Adrenal gland (tissue), 12 donors: ENCODE data around the gene MAST2. TPM values are rescaled to one million over a fixed set of nuclear protein-coding genes. Genes with fewer than 3 reads are reported as not detected.

Source experiments
- DNase-seq, 7 donors: peaks; one replicate each; pipeline ENCODE4 v3.0.0-alpha.2; 2019 to 2020
- H3K27ac ChIP-seq, 5 donors: fragments of 200-600 bp; sonication (generic) in 4 of 5; 1 replicate in 3 of 5; 2 replicates in 2 of 5; pipeline versions ENCODE4 v1.5.1 to v1.8.0; 2016 to 2020; ENCODE audit warnings: mild to moderate bottlenecking in 1 of 5
- H3K27me3 ChIP-seq: fragments of 200-600 bp; 2 replicates; pipeline ENCODE4 v1.8.0; 2021
- H3K36me3 ChIP-seq, 2 donors: fragments of 200-600 bp; replicated peaks in 1 of 2; 1 replicate in 1 of 2; 2 replicates in 1 of 2; pipeline versions ENCODE4 v1.5.1 to v1.8.0; 2018 to 2022
- H3K4me1 ChIP-seq, 2 donors: fragments of 200-600 bp; replicated peaks in 1 of 2; 1 replicate in 1 of 2; 2 replicates in 1 of 2; pipeline versions ENCODE4 v1.5.1 to v1.8.0; 2018 to 2021
- H3K4me3 ChIP-seq, 4 donors: fragments of 200-600 bp; sonication (generic) in 3 of 4; one replicate each; pipeline ENCODE4 v1.5.1; 2016 to 2018
- H3K9me3 ChIP-seq, 3 donors: fragments of 200-600 bp; sonication (generic) in 1 of 3; replicated peaks in 1 of 3; 1 replicate in 2 of 3; 2 replicates in 1 of 3; pipeline versions ENCODE4 v1.5.1 to v1.8.0; 2016 to 2021
- CTCF ChIP-seq, 6 experiments: fragments of 450-650 bp in 4 of 6; fragments of 200-600 bp in 2 of 6; sonication (generic) in 1 of 6; IDR thresholded peaks; 1 replicate in 5 of 6; 2 replicates in 1 of 6; pipeline versions ENCODE4 v1.5.1 to v1.8.0; 2016 to 2021; ENCODE audit warnings: antibody characterized with exemption in 6 of 6, mild to moderate bottlenecking in 2 of 6, moderate library complexity in 1 of 6
- POLR2A ChIP-seq, 2 donors: fragments of 450-650 bp; IDR thresholded peaks; one replicate each; pipeline ENCODE4 v1.6.1; 2017; ENCODE audit warnings: antibody characterized with exemption in 2 of 2, mild to moderate bottlenecking in 2 of 2, moderate library complexity in 1 of 2
- WGBS, 4 donors: extraction: QIAGEN DNeasy Blood & Tissue Kit in 2 of 4; methylation state at CpG; one replicate each; pipeline versions ENCODE4 v1.1.5 to v1.1.7; 2013 to 2017; 5-methylcytosine and 5-hydroxymethylcytosine counted together
- intact Hi-C, 2 donors: fragments of 100-400 bp; cut with DNase I; formaldehyde crosslinking; loops; one replicate each; pipeline versions ENCODE4 v1.14.1 to v1.15.0; 2022 to 2023
- polyA plus RNA-seq, 3 donors: library from polyadenylated mRNA; stranded (reverse); fragments of 200-250 nt in 2 of 3; fragments of 350-450 nt in 1 of 3; fragmentation: Illumina TruSeq in 1 of 3; extraction: RNeasy Lipid Tissue Mini Kit (QIAGEN cat#74804) in 1 of 3; gene quantifications; one replicate each; pipeline ENCODE4 v1.2.3, GENCODE V29; 2013 to 2014
- total RNA-seq, 9 donors: library from RNA; depleted of rRNA in 4 of 9; stranded (reverse); fragments of >200 nt in 4 of 9; fragments of 120-200 nt in 1 of 9; fragmentation: NEBNext Ultra II Directional in 1 of 9; extraction: Animal tissue kit (Norgen Biotek cat#: 25700) in 1 of 9; gene quantifications; one replicate each; pipeline versions ENCODE4 v1.1.0 to v1.2.4, GENCODE V29; 2013 to 2023
- donor health status: healthy with polysubstance abuse.
- donor health status: Bipolar disorder and iron deficiency.
- donor health status: DM: yes; HTN: yes; CAD: no.
- donor health status: DM: no; HTN: no; CAD: no.
- donor health status: DM: no; HTN: no; CAD: no.
- donor health status: DM: yes; HTN: yes; CAD: no.

The MAST2 gene
- total and polyA plus RNA-seq, 12 donors, result 18.1 to 38.5 (median 23.5) TPM

- Histone ChIP-seq H3K27me3 (no peaks in the 10 kb centered on the region), H3K4me1 (peaks cover 0 to 6% of the 10 kb centered on the region in 2 donors), H3K27ac (no peak overlapping the region), H3K36me3 (no peaks in the 10 kb centered on the region), H3K9me3 (no peaks in the 10 kb centered on the region), H3K4me3 (no peak overlapping the region)
- DNase-seq, result no peak
- intact Hi-C loops, result no loop called here
- TF ChIP-seq CTCF (IDR thresholded peaks at IDR 0.05), result no peak
- TF ChIP-seq POLR2A (IDR thresholded peaks at IDR 0.05), result no peak
- WGBS, 4 donors, result 50 to 75% (median 69%) methylated on average over 1 of the region's 1 CpG
These were observed 278.2 kb downstream of the MAST2 start for GRCh38 chr1:46081619-46082018.

- Histone ChIP-seq H3K36me3 (no peaks in the 10 kb centered on the region), H3K4me1 (peaks cover 4 to 9% of the 10 kb centered on the region in 2 donors), H3K4me3 (no peak overlapping the region), H3K27me3 (no peaks in the 10 kb centered on the region), H3K9me3 (no peaks in the 10 kb centered on the region), H3K27ac (no peak overlapping the region)
- no peak for DNase-seq
- intact Hi-C loops, result no loop called here
- no peak for TF ChIP-seq CTCF (IDR thresholded peaks at IDR 0.05)
- TF ChIP-seq POLR2A (IDR thresholded peaks at IDR 0.05), result no peak
These were observed 280.2 kb downstream of the MAST2 start for GRCh38 chr1:46083579-46083978.

- Histone ChIP-seq H3K27ac (no peak overlapping the region), H3K4me1 (peaks cover 5 to 9% of the 10 kb centered on the region in 2 donors), H3K36me3 (no peaks in the 10 kb centered on the region), H3K4me3 (no peak overlapping the region), H3K27me3 (no peaks in the 10 kb centered on the region), H3K9me3 (no peaks in the 10 kb centered on the region)
- DNase-seq, result no peak
- TF ChIP-seq POLR2A (IDR thresholded peaks at IDR 0.05) (no peak), CTCF (IDR thresholded peaks at IDR 0.05) (no peak)
- intact Hi-C loops, result no loop called here
- WGBS, 4 donors, result 70 to 82% (median 79%) methylated on average over 1 of the region's 1 CpG
These were observed 281.4 kb downstream of the MAST2 start for GRCh38 chr1:46084553-46085451.

Other genes with a start within 250 kb of the MAST2 start
- gene NASP, start 219.6 kb upstream of the MAST2 start, total RNA-seq, result 10 to 100 TPM; 32.3 to 88.3 (median 48.7) TPM
- gene NASP, start 219.6 kb upstream of the MAST2 start, polyA plus RNA-seq, result 100 to 1,000 TPM in 2 of 3 donors, 10 to 100 TPM in 1; 59.8 to 181 (median 136) TPM
- gene CCDC17, start 179.6 kb upstream of the MAST2 start, total RNA-seq, result 1 to 10 TPM in 5 of 9 donors, under 1 TPM in 3, not detected in 1; 0.35 to 2.5 (median 1.7) TPM
- 1 to 10 TPM in 2 of 3 donors, under 1 TPM in 1; 0.24 to 4.2 (median 2.2) TPM for gene CCDC17, start 179.6 kb upstream of the MAST2 start, polyA plus RNA-seq
- 100 to 1,000 TPM in 3 of 9 donors, 10 to 100 TPM in 6; 57.9 to 122 (median 82.6) TPM for gene GPBP1L1, start 117.1 kb upstream of the MAST2 start, total RNA-seq
- 10 to 100 TPM; 34.5 to 75.8 (median 40.1) TPM for gene GPBP1L1, start 117.1 kb upstream of the MAST2 start, polyA plus RNA-seq
- 10 to 100 TPM; 16.8 to 37.2 (median 26.3) TPM for gene TMEM69, start 115.4 kb upstream of the MAST2 start, total RNA-seq
- 10 to 100 TPM in 2 of 3 donors, 1 to 10 TPM in 1; 9.3 to 53.1 (median 16.8) TPM for gene TMEM69, start 115.4 kb upstream of the MAST2 start, polyA plus RNA-seq
- 10 to 100 TPM in 5 of 9 donors, 1 to 10 TPM in 4; 8.0 to 23.9 (median 16.6) TPM for gene IPP, start 53.0 kb upstream of the MAST2 start, total RNA-seq
- 10 to 100 TPM in 1 of 3 donors, 1 to 10 TPM in 2; 2.8 to 13.2 (median 6.8) TPM for gene IPP, start 53.0 kb upstream of the MAST2 start, polyA plus RNA-seq